ENCODE measurements around the gene RTKN.
"Not testable (repeated sequence)": the region's sequence is repeated elsewhere in the genome, so short reads cannot be mapped to it uniquely, and the experiment has no call there.

The RTKN gene

GRCh38 chr2:74461187-74462053, 19.7 kb upstream of the RTKN start:
- in situ Hi-C loops (cut with HindIII; ENCODE audit: low sequenced_read_pairs) = no loop called here

- in situ Hi-C loops (cut with HindIII; ENCODE audit: low sequenced_read_pairs) = not testable (repeated sequence)
Observed at GRCh38 chr2:74460187-74460586, 18.4 kb upstream of the RTKN start.

- in situ Hi-C loops (cut with HindIII; ENCODE audit: low sequenced_read_pairs) = not testable (repeated sequence)
Observed at GRCh38 chr2:74459503-74460118, 17.9 kb upstream of the RTKN start.

- in situ Hi-C loops (cut with HindIII; ENCODE audit: low sequenced_read_pairs) = no loop called here
Observed at GRCh38 chr2:74458938-74459363, 17.2 kb upstream of the RTKN start.

GRCh38 chr2:74458132-74458937, 16.6 kb upstream of the RTKN start, which contains the start of gene WBP1:
TSS of gene WBP1 (plus strand) at chr2:74458438. CDS start at chr2:74458603, 165 bp downstream.
- in situ Hi-C loops (cut with HindIII; ENCODE audit: low sequenced_read_pairs) = no loop called here

GRCh38 chr2:74457549-74458131, 15.9 kb upstream of the RTKN start:
- in situ Hi-C loops (cut with HindIII; ENCODE audit: low sequenced_read_pairs) = no loop called here

- in situ Hi-C loops (cut with HindIII; ENCODE audit: low sequenced_read_pairs) = no loop called here
Observed at GRCh38 chr2:74457129-74457548, 15.4 kb upstream of the RTKN start.

GRCh38 chr2:74454654-74455511, 13.1 kb upstream of the RTKN start, which contains the start of gene INO80B:
TSS of gene INO80B (plus strand) at chr2:74455087. CDS start at chr2:74455117, 30 bp downstream.
- in situ Hi-C loops (cut with HindIII; ENCODE audit: low sequenced_read_pairs) = no loop called here

- in situ Hi-C loops (cut with HindIII; ENCODE audit: low sequenced_read_pairs) = no loop called here
Observed at GRCh38 chr2:74450570-74451190, 8.9 kb upstream of the RTKN start.

GRCh38 chr2:74448771-74449170, 7.0 kb upstream of the RTKN start:
- in situ Hi-C loops (cut with HindIII; ENCODE audit: low sequenced_read_pairs) = no loop called here

GRCh38 chr2:74447230-74447999, 5.7 kb upstream of the RTKN start:
- in situ Hi-C loops (cut with HindIII; ENCODE audit: low sequenced_read_pairs) = no loop called here

- in situ Hi-C loops (cut with HindIII; ENCODE audit: low sequenced_read_pairs) = no loop called here
Observed at GRCh38 chr2:74444498-74445318, 3.0 kb upstream of the RTKN start.

- in situ Hi-C loops (cut with HindIII; ENCODE audit: low sequenced_read_pairs) = not testable (repeated sequence)
Observed at GRCh38 chr2:74442483-74443297, 953 bp upstream of the RTKN start.

GRCh38 chr2:74441170-74441689, 507 bp downstream of the RTKN start:
- in situ Hi-C loops (cut with HindIII; ENCODE audit: low sequenced_read_pairs) = no loop called here

GRCh38 chr2:74440378-74441169, 1.2 kb downstream of the RTKN start:
- in situ Hi-C loops (cut with HindIII; ENCODE audit: low sequenced_read_pairs) = no loop called here

- in situ Hi-C loops (cut with HindIII; ENCODE audit: low sequenced_read_pairs) = no loop called here
Observed at GRCh38 chr2:74439803-74440377, 1.8 kb downstream of the RTKN start.

Data from DLD1 (cell line).